IMR-90 (cell line): Measurements from ENCODE around the gene BCL11B. TPM values are rescaled to one million over a fixed set of nuclear protein-coding genes. Genes with fewer than 3 reads are reported as not detected.

Experiments
- ATAC-seq: fragments of 200-7000 bp; cut with Tn5 transposase; 2 replicates; pipeline ENCODE4 v1.9.1; 2020; ENCODE audit warnings: low read depth, mild to moderate bottlenecking, moderate library complexity
- BruUV-seq: library from RNA; stranded (reverse); fragments of 400-500 nt; replicated peaks from 2 replicates; lab custom pipeline; 2021; lab: Mats Ljungman, UMichigan
- CTCF ChIA-PET: fragments of 300-600 bp; formaldehyde crosslinking; extraction: SDS; loops from one replicate; lab custom pipeline; 2021; ENCODE audit warnings: antibody characterized with exemption; lab: Yijun Ruan, JAX
- POLR2A ChIA-PET: fragments of 300-600 bp; sonication (Branson Sonifier 250); formaldehyde crosslinking; loops from one replicate; lab custom pipeline; 2022; ENCODE audit warnings: antibody characterized with exemption; ENCODE audit not compliant: unreplicated experiment; lab: Charles Lee
- DNase-seq: peaks from one replicate; pipeline ENCODE4 v3.0.0; 2013
- H2AFZ ChIP-seq: replicated peaks from 2 replicates; pipeline ENCODE3; 2013; ENCODE audit warnings: low read length, mild to moderate bottlenecking; ENCODE audit not compliant: poor library complexity
- H2AK5ac ChIP-seq: 2 replicates; pipeline ENCODE4 v1.6.1; 2013; ENCODE audit warnings: low read depth, low read length, inconsistent platforms
- H2AK9ac ChIP-seq: replicated peaks from 2 replicates; pipeline ENCODE3; 2013; ENCODE audit warnings: mild to moderate bottlenecking, low read depth, low read length, moderate library complexity; ENCODE audit not compliant: poor library complexity
- H2BK120ac ChIP-seq: 2 replicates; pipeline ENCODE4 v1.6.1; 2013; ENCODE audit warnings: low read depth, low read length, inconsistent platforms
- H2BK15ac ChIP-seq: 3 replicates; pipeline ENCODE4 v1.6.1; 2013; ENCODE audit warnings: low read depth, low read length, inconsistent platforms
- H2BK20ac ChIP-seq: 2 replicates; pipeline ENCODE4 v1.6.1; 2013; ENCODE audit warnings: low read depth, mild to moderate bottlenecking, inconsistent platforms, low read length, moderate library complexity
- H2BK5ac ChIP-seq: 2 replicates; pipeline ENCODE4 v1.6.1; 2013; ENCODE audit warnings: mild to moderate bottlenecking, low read depth, low read length, inconsistent platforms; ENCODE audit not compliant: poor library complexity, severe bottlenecking
- H3K14ac ChIP-seq: replicated peaks from 2 replicates; pipeline ENCODE4 v1.6.1; 2013; ENCODE audit warnings: low read depth, low read length, inconsistent platforms
- H3K18ac ChIP-seq: 2 replicates; pipeline ENCODE4 v1.6.1; 2013; ENCODE audit warnings: low read depth, low read length, control low read depth
- H3K23ac ChIP-seq: 2 replicates; pipeline ENCODE4 v1.6.1; 2013; ENCODE audit warnings: low read depth, low read length, inconsistent platforms
- H3K27ac ChIP-seq: 2 replicates; pipeline ENCODE4 v1.5.1; 2013; ENCODE audit warnings: mild to moderate bottlenecking, control low read depth, low read length; ENCODE audit not compliant: insufficient read depth
- H3K27me3 ChIP-seq: 2 replicates; pipeline ENCODE4 v1.6.1; 2013; ENCODE audit warnings: low read length; ENCODE audit not compliant: control insufficient read depth, insufficient read depth
- H3K36me3 ChIP-seq: 2 replicates; pipeline ENCODE4 v1.6.1; 2013; ENCODE audit warnings: low read length, mixed read lengths; ENCODE audit not compliant: control insufficient read depth, insufficient read depth
- H3K4ac ChIP-seq: 2 replicates; pipeline ENCODE4 v1.6.1; 2013; ENCODE audit warnings: low read depth, low read length, inconsistent platforms
- H3K4me1 ChIP-seq: 2 replicates; pipeline ENCODE4 v1.6.1; 2013; ENCODE audit warnings: low read length, mixed read lengths; ENCODE audit not compliant: control insufficient read depth, insufficient read depth
- H3K4me2 ChIP-seq: 2 replicates; pipeline ENCODE4 v1.6.1; 2013; ENCODE audit warnings: low read depth, mild to moderate bottlenecking, control low read depth, low read length, moderate library complexity
- H3K4me3 ChIP-seq: 2 replicates; pipeline ENCODE4 v1.5.1; 2013; ENCODE audit warnings: low read depth, mild to moderate bottlenecking, control low read depth, low read length, moderate library complexity; ENCODE audit not compliant: insufficient read depth
- H3K56ac ChIP-seq: 2 replicates; pipeline ENCODE4 v1.6.1; 2013; ENCODE audit warnings: low read length, inconsistent platforms; ENCODE audit not compliant: insufficient read depth; ENCODE audit errors: extremely low read depth
- H3K79me1 ChIP-seq, 2 experiments: 2 replicates each; pipeline ENCODE4 v1.6.1; 2013; ENCODE audit warnings: low read length in 2 of 2, inconsistent platforms in 1 of 2, low read depth in 1 of 2
- H3K9ac ChIP-seq: 2 replicates; pipeline ENCODE4 v1.6.1; 2013; ENCODE audit warnings: low read depth, low read length, control low read depth
- H3K9me1 ChIP-seq: 2 replicates; pipeline ENCODE4 v1.6.1; 2013; ENCODE audit warnings: low read length, inconsistent platforms; ENCODE audit not compliant: insufficient read depth
- H3K9me3 ChIP-seq: 2 replicates; pipeline ENCODE4 v1.6.1; 2013; ENCODE audit warnings: low read length; ENCODE audit not compliant: control insufficient read depth, insufficient read depth
- H4K20me1 ChIP-seq: 2 replicates; pipeline ENCODE4 v1.6.1; 2013; ENCODE audit warnings: low read length, inconsistent platforms; ENCODE audit not compliant: insufficient read depth
- H4K5ac ChIP-seq: 2 replicates; pipeline ENCODE4 v1.6.1; 2013; ENCODE audit warnings: mild to moderate bottlenecking, low read depth, low read length, control low read depth
- H4K8ac ChIP-seq, 2 experiments: 2 replicates each; pipeline ENCODE4 v1.6.1; 2013; ENCODE audit warnings: low read depth in 2 of 2, low read length in 2 of 2, control low read depth in 1 of 2, inconsistent platforms in 1 of 2
- H4K91ac ChIP-seq: 2 replicates; pipeline ENCODE4 v1.6.1; 2013; ENCODE audit warnings: low read depth, low read length, inconsistent platforms; ENCODE audit not compliant: insufficient read depth
- CEBPB ChIP-seq: IDR thresholded peaks from 2 replicates; pipeline ENCODE4 v1.6.1; 2012; ENCODE audit warnings: low read depth, low read length, improper control_type of control experiment
- CHD1 ChIP-seq: IDR thresholded peaks from 2 replicates; pipeline ENCODE4 v1.6.1; 2012; ENCODE audit warnings: low read depth, low read length, improper control_type of control experiment
- CTCF ChIP-seq: conservative IDR thresholded peaks from 2 replicates; pipeline ENCODE4 v1.5.1; 2012; ENCODE audit warnings: mild to moderate bottlenecking, low read depth, low read length, improper control_type of control experiment
- MAFK ChIP-seq: IDR thresholded peaks from 2 replicates; pipeline ENCODE4 v1.6.1; 2012; ENCODE audit warnings: low read depth, low read length, improper control_type of control experiment
- MAZ ChIP-seq: IDR thresholded peaks from 2 replicates; pipeline ENCODE4 v1.6.1; 2012; ENCODE audit warnings: low read depth, mild to moderate bottlenecking, low read length, improper control_type of control experiment, moderate library complexity, borderline replicate concordance
- USF2 ChIP-seq: fragments of 150-350 bp; IDR thresholded peaks from 2 replicates; pipeline ENCODE4 v1.6.1; 2017; ENCODE audit warnings: mild to moderate bottlenecking, antibody characterized with exemption, low read length, low read depth
- WGBS, 2 experiments: methylation state at CpG; one replicate each; pipeline versions ENCODE4 v1.1.5 to v1.1.7; 2013; ENCODE audit warnings: missing lambda C conversion rate in 2 of 2; ENCODE audit not compliant: insufficient read length in 1 of 2; ENCODE audit errors: extremely low coverage in 2 of 2; 5-methylcytosine and 5-hydroxymethylcytosine counted together
- dilution Hi-C: fragments of 300-500 bp; cut with HindIII; formaldehyde crosslinking; loops from one replicate; pipeline ENCODE4 v1.14.3; 2018; ENCODE audit warnings: low sequenced_read_pairs; ENCODE audit not compliant: unreplicated experiment
- in situ Hi-C: fragments of 300-500 bp; cut with MboI; formaldehyde crosslinking; loops from 3 replicates; pipeline ENCODE4 v1.14.3; 2019; ENCODE audit warnings: low sequenced_read_pairs, inconsistent platforms, mixed read lengths
- intact Hi-C: fragments of 100-400 bp; cut with micrococcal nuclease; formaldehyde crosslinking; loops from 2 replicates; pipeline ENCODE4 v1.10.0; 2022
- polyA plus RNA-seq, 3 experiments: library from polyadenylated mRNA; depleted of rRNA; stranded (reverse); fragments of >200 nt; gene quantifications; 2 replicates each; pipeline ENCODE4 v1.2.3, GENCODE V29; 2012; ENCODE audit warnings: low replicate concordance in 1 of 3
- total RNA-seq: library from RNA; depleted of rRNA; stranded (reverse); fragments of >200 nt; gene quantifications from 2 replicates; pipeline ENCODE4 v1.2.3, GENCODE V29; 2012

The BCL11B gene
- total and polyA plus RNA-seq, 2 of the 4 experiments (the other 2 are of a cell fraction) = under 0.01 TPM; not detected in 1

GRCh38 chr14:99237288-99237687 lies 34.7 kb downstream of the BCL11B start:
- H3K79me1 ChIP-seq = no peaks in the 10 kb centered on the region
- no peak overlapping the region for H3K4ac ChIP-seq
- H3K4me2 ChIP-seq = no peak overlapping the region
- H3K27ac ChIP-seq = no peak overlapping the region
- H3K14ac ChIP-seq = no peak overlapping the region
- H3K23ac ChIP-seq = no peak overlapping the region
- intact Hi-C loops (no loop called here), in situ Hi-C loops (no loop called here), dilution Hi-C loops (no loop called here)
- peaks cover 14% of the 10 kb centered on the region; the same call in 1 of the 2 replicates for H3K9me3 ChIP-seq
- H2BK15ac ChIP-seq = no peak overlapping the region
- no peak overlapping the region for H4K5ac ChIP-seq
- POLR2A ChIA-PET = no interaction called here
- no peak overlapping the region for H3K56ac ChIP-seq
- no peaks in the 10 kb centered on the region for H3K27me3 ChIP-seq
- no peaks in the 10 kb centered on the region for H4K20me1 ChIP-seq
- TF ChIP-seq CEBPB (no peak), MAFK (no peak), USF2 (no peak), CHD1 (no peak), CTCF (no peak), MAZ (no peak)
- no peak overlapping the region for H2BK20ac ChIP-seq
- no peak overlapping the region for H3K4me3 ChIP-seq
- DNase-seq (no peak), ATAC-seq (no peak)
- no peak overlapping the region for H4K91ac ChIP-seq
- no peak overlapping the region for H2BK5ac ChIP-seq
- H3K36me3 ChIP-seq = no peaks in the 10 kb centered on the region
- no peak overlapping the region for H2AFZ ChIP-seq
- CTCF ChIA-PET = no interaction called here
- no peaks in the 10 kb centered on the region for H3K4me1 ChIP-seq
- H3K18ac ChIP-seq = no peak overlapping the region
- no peak overlapping the region for H3K9ac ChIP-seq
- BruUV-seq = no TSS peak
- H2AK5ac ChIP-seq = no peak overlapping the region
- H3K9me1 ChIP-seq = no peaks in the 10 kb centered on the region
- H2AK9ac ChIP-seq = no peak overlapping the region
- no peak overlapping the region for H4K8ac ChIP-seq
- no peak overlapping the region for H2BK120ac ChIP-seq
- WGBS, 2 experiments = no CpG with 5 or more reads among the region's 7 CpGs
